Naive thymus-derived CD4-positive, alpha-beta T cell (primary cell): Measurements from ENCODE around the gene SCNN1G. TPM values are rescaled to one million over a fixed set of nuclear protein-coding genes. Genes with fewer than 3 reads are reported as not detected.

Experiments
- ATAC-seq: fragments of 150-1000 bp; cut with Tn5 transposase; 2 replicates; pipeline ENCODE4 v1.10.0; 2021; ENCODE audit warnings: mild to moderate bottlenecking, moderate library complexity
- CTCF ChIA-PET: fragments of 350-600 bp; sonication (Branson Sonifier 250); formaldehyde crosslinking; loops from one replicate; lab custom pipeline; 2021; ENCODE audit warnings: antibody characterized with exemption; lab: Charles Lee
- POLR2A ChIA-PET: fragments of 350-600 bp; sonication (Branson Sonifier 250); formaldehyde crosslinking; loops from one replicate; lab custom pipeline; 2021; ENCODE audit warnings: antibody characterized with exemption, inconsistent platforms; lab: Charles Lee
- DNase-seq, 9 donors: peaks; one replicate each; pipeline versions ENCODE4 v3.0.0 to v3.0.0-alpha.2; 2020 to 2022; ENCODE audit warnings: mixed read lengths in 1 of 9
- H3K27ac ChIP-seq: one replicate; pipeline ENCODE4 v1.7.0; 2013; ENCODE audit warnings: mild to moderate bottlenecking, low read depth, low read length, moderate library complexity
- H3K27me3 ChIP-seq, 2 donors: one replicate each; pipeline ENCODE4 v1.7.0; 2013; ENCODE audit warnings: low read length in 2 of 2, mild to moderate bottlenecking in 2 of 2, moderate library complexity in 2 of 2; ENCODE audit not compliant: control insufficient read depth in 2 of 2, insufficient read depth in 2 of 2
- H3K36me3 ChIP-seq, 3 experiments: 1 replicate in 2 of 3; 2 replicates in 1 of 3; pipeline ENCODE4 v1.7.0; 2013; ENCODE audit warnings: low read length in 3 of 3, mild to moderate bottlenecking in 3 of 3, moderate library complexity in 1 of 3; ENCODE audit not compliant: insufficient read depth in 3 of 3, control insufficient read depth in 2 of 3
- H3K4me1 ChIP-seq, 2 donors: one replicate each; pipeline ENCODE4 v1.7.0; 2013; ENCODE audit warnings: low read length in 2 of 2, mild to moderate bottlenecking in 2 of 2, moderate library complexity in 1 of 2; ENCODE audit not compliant: control insufficient read depth in 2 of 2, insufficient read depth in 2 of 2
- H3K4me3 ChIP-seq: 2 replicates; pipeline ENCODE4 v1.7.0; 2013; ENCODE audit warnings: mild to moderate bottlenecking, low read length
- H3K9me3 ChIP-seq, 3 experiments: 1 replicate in 2 of 3; 2 replicates in 1 of 3; pipeline ENCODE4 v1.7.0; 2013; ENCODE audit warnings: low read length in 3 of 3; ENCODE audit not compliant: control insufficient read depth in 2 of 3
- H3K27ac Mint-ChIP-seq, 9 donors: one replicate each; pipeline ENCODE4 v1.8.0; 2020 to 2022; ENCODE audit warnings: mixed read lengths in 9 of 9, mild to moderate bottlenecking in 8 of 9, moderate library complexity in 5 of 9, inconsistent platforms in 2 of 9
- H3K27me3 Mint-ChIP-seq, 5 donors: one replicate each; pipeline ENCODE4 v1.8.0; 2021 to 2022; ENCODE audit warnings: mixed read lengths in 5 of 5, mild to moderate bottlenecking in 1 of 5
- H3K36me3 Mint-ChIP-seq, 5 donors: one replicate each; pipeline ENCODE4 v1.8.0; 2020 to 2022; ENCODE audit warnings: mixed read lengths in 5 of 5, mild to moderate bottlenecking in 3 of 5, inconsistent platforms in 1 of 5
- H3K4me1 Mint-ChIP-seq, 7 donors: one replicate each; pipeline ENCODE4 v1.8.0; 2020 to 2022; ENCODE audit warnings: mixed read lengths in 7 of 7, mild to moderate bottlenecking in 3 of 7, inconsistent platforms in 1 of 7
- H3K4me3 Mint-ChIP-seq, 10 donors: one replicate each; pipeline ENCODE4 v1.8.0; 2020 to 2022; ENCODE audit warnings: mild to moderate bottlenecking in 10 of 10, mixed read lengths in 10 of 10, moderate library complexity in 6 of 10, inconsistent platforms in 2 of 10
- H3K9me3 Mint-ChIP-seq, 11 donors: one replicate each; pipeline ENCODE4 v1.8.0; 2020 to 2022; ENCODE audit warnings: mixed read lengths in 11 of 11, mild to moderate bottlenecking in 4 of 11, inconsistent platforms in 1 of 11, moderate library complexity in 1 of 11
- intact Hi-C, 2 donors: fragments of 100-400 bp; cut with micrococcal nuclease; formaldehyde crosslinking; loops; one replicate each; pipeline ENCODE4 v1.15.1; 2023
- polyA plus RNA-seq, 2 donors: library from polyadenylated mRNA; unstranded; fragments of 300-500 nt; fragmentation: Illumina TruSeq; gene quantifications; one replicate each; pipeline ENCODE4 v1.2.3, GENCODE V29; 2021
- total RNA-seq, 6 experiments: library from RNA in 5 of 6; stranded (reverse) in 5 of 6; gene quantifications; 1 replicate in 5 of 6; 2 replicates in 1 of 6; pipeline ENCODE4 v1.2.3 and lab custom pipeline; 2021 to 2026

Gene SCNN1G
- total and polyA plus RNA-seq, 7 experiments from 2014 or later = not detected

GRCh38 chr16:23229714-23230113 is 47.2 kb downstream of the SCNN1G start:
- ATAC-seq (no peak), DNase-seq (no peak)
- CTCF ChIA-PET = no interaction called here

GRCh38 chr16:23232806-23233205 is 50.3 kb downstream of the SCNN1G start:
- Histone ChIP-seq H3K27me3 (no peaks in the 10 kb centered on the region), H3K9me3 (no peaks in the 10 kb centered on the region), H3K4me1 (no peaks in the 10 kb centered on the region), H3K36me3 (no peaks in the 10 kb centered on the region), H3K27ac (no peak overlapping the region), H3K4me3 (no peak overlapping the region)
- CTCF ChIA-PET = no interaction called here
- ATAC-seq (no peak), DNase-seq (no peak)
- intact Hi-C loops = no loop called here
- no peaks in the 10 kb centered on the region for H3K4me1 Mint-ChIP-seq
- H3K36me3 Mint-ChIP-seq = peaks cover 0 to 3% (median 0%) of the 10 kb centered on the region in 5 donors
- H3K9me3 Mint-ChIP-seq = peaks cover 0 to 4% (median 0%) of the 10 kb centered on the region in 11 donors
- POLR2A ChIA-PET = no interaction called here
- H3K4me3 Mint-ChIP-seq = no peak overlapping the region
- no peak overlapping the region for H3K27ac Mint-ChIP-seq
- peaks cover 4 to 37% (median 19%) of the 10 kb centered on the region in 5 donors for H3K27me3 Mint-ChIP-seq

More at GRCh38 chr16:23229714-23230113, 47.2 kb downstream of the SCNN1G start:
- intact Hi-C loops = no loop called here
- POLR2A ChIA-PET = no interaction called here
- Mint-ChIP-seq H3K36me3 (no peaks in the 10 kb centered on the region), H3K9me3 (peaks cover 0 to 7% (median 0%) of the 10 kb centered on the region in 11 donors), H3K4me1 (no peaks in the 10 kb centered on the region), H3K4me3 (no peak overlapping the region), H3K27me3 (peaks cover 2 to 28% (median 20%) of the 10 kb centered on the region in 5 donors), H3K27ac (no peak overlapping the region)
- H3K27ac ChIP-seq = no peak overlapping the region
- H3K36me3 ChIP-seq = no peaks in the 10 kb centered on the region
- H3K4me3 ChIP-seq = no peak overlapping the region
- H3K9me3 ChIP-seq = no peaks in the 10 kb centered on the region
- no peaks in the 10 kb centered on the region for H3K27me3 ChIP-seq
- H3K4me1 ChIP-seq = no peaks in the 10 kb centered on the region

GRCh38 chr16:23235176-23235575 is 52.6 kb downstream of the SCNN1G start:
- no peaks in the 10 kb centered on the region for H3K4me1 Mint-ChIP-seq
- Histone ChIP-seq H3K9me3 (no peaks in the 10 kb centered on the region), H3K4me3 (no peak overlapping the region), H3K36me3 (no peaks in the 10 kb centered on the region), H3K4me1 (no peaks in the 10 kb centered on the region), H3K27me3 (no peaks in the 10 kb centered on the region), H3K27ac (no peak overlapping the region)
- no peak overlapping the region for H3K27ac Mint-ChIP-seq
- DNase-seq = no peak
- intact Hi-C loops = no loop called here
- ChIA-PET POLR2A (no interaction called here), CTCF (no interaction called here)
- H3K9me3 Mint-ChIP-seq = peaks cover 0 to 2% (median 0%) of the 10 kb centered on the region in 11 donors
- peaks cover 4 to 40% (median 21%) of the 10 kb centered on the region in 5 donors for H3K27me3 Mint-ChIP-seq
- no peak for ATAC-seq
- H3K36me3 Mint-ChIP-seq = peaks cover 0 to 3% (median 0%) of the 10 kb centered on the region in 5 donors
- H3K4me3 Mint-ChIP-seq = no peak overlapping the region

- CTCF ChIA-PET = no interaction called here
Measured at GRCh38 chr16:23236983-23237382, 54.4 kb downstream of the SCNN1G start.

GRCh38 chr16:23240994-23241393 is 58.4 kb downstream of the SCNN1G start:
- H3K27ac Mint-ChIP-seq = no peak overlapping the region
- DNase-seq = no peak
- no peaks in the 10 kb centered on the region for H3K4me1 Mint-ChIP-seq
- H3K9me3 Mint-ChIP-seq = peaks cover 0 to 13% (median 4%) of the 10 kb centered on the region in 11 donors
- POLR2A ChIA-PET = no interaction called here
- Histone ChIP-seq H3K9me3 (peaks cover 0 to 7% (median 0%) of the 10 kb centered on the region in 3 experiments), H3K27me3 (no peaks in the 10 kb centered on the region), H3K4me1 (no peaks in the 10 kb centered on the region), H3K4me3 (no peak overlapping the region), H3K27ac (no peak overlapping the region), H3K36me3 (no peaks in the 10 kb centered on the region)
- CTCF ChIA-PET = no interaction called here
- no peak for ATAC-seq
- intact Hi-C loops = no loop called here
- H3K4me3 Mint-ChIP-seq = no peak overlapping the region
- H3K36me3 Mint-ChIP-seq = peaks cover 0 to 3% (median 0%) of the 10 kb centered on the region in 5 donors
- peaks cover 8 to 27% (median 8%) of the 10 kb centered on the region in 5 donors for H3K27me3 Mint-ChIP-seq

More at GRCh38 chr16:23236983-23237382, 54.4 kb downstream of the SCNN1G start:
- Histone ChIP-seq H3K27ac (no peak overlapping the region), H3K4me3 (no peak overlapping the region), H3K4me1 (no peaks in the 10 kb centered on the region), H3K36me3 (no peaks in the 10 kb centered on the region), H3K27me3 (no peaks in the 10 kb centered on the region), H3K9me3 (no peaks in the 10 kb centered on the region)
- DNase-seq (no peak), ATAC-seq (no peak)
- Mint-ChIP-seq H3K9me3 (peaks cover 0 to 2% (median 0%) of the 10 kb centered on the region in 11 donors), H3K36me3 (peaks cover 0 to 3% (median 0%) of the 10 kb centered on the region in 5 donors), H3K4me3 (no peak overlapping the region), H3K27ac (no peak overlapping the region), H3K4me1 (no peaks in the 10 kb centered on the region), H3K27me3 (peaks cover 8 to 35% (median 21%) of the 10 kb centered on the region in 5 donors)
- POLR2A ChIA-PET = no interaction called here
- intact Hi-C loops = no loop called here

- ATAC-seq = no peak
- H3K9me3 ChIP-seq = peaks cover 0 to 7% (median 0%) of the 10 kb centered on the region in 3 experiments
- Mint-ChIP-seq H3K4me1 (no peaks in the 10 kb centered on the region), H3K4me3 (no peak overlapping the region), H3K36me3 (no peaks in the 10 kb centered on the region), H3K27me3 (peaks cover 0 to 18% (median 6%) of the 10 kb centered on the region in 5 donors), H3K9me3 (peaks cover 0 to 20% (median 4%) of the 10 kb centered on the region in 11 donors), H3K27ac (no peak overlapping the region)
- no peak overlapping the region for H3K4me3 ChIP-seq
- ChIA-PET POLR2A (no interaction called here), CTCF (no interaction called here)
- H3K4me1 ChIP-seq = no peaks in the 10 kb centered on the region
- no peaks in the 10 kb centered on the region for H3K36me3 ChIP-seq
- intact Hi-C loops = no loop called here
- no peak overlapping the region for H3K27ac ChIP-seq
- no peaks in the 10 kb centered on the region for H3K27me3 ChIP-seq
- DNase-seq = no peak
Measured at GRCh38 chr16:23244122-23244521, 61.6 kb downstream of the SCNN1G start.

- no peak overlapping the region for H3K27ac ChIP-seq
- peaks cover 0 to 19% (median 6%) of the 10 kb centered on the region in 5 donors for H3K27me3 Mint-ChIP-seq
- H3K36me3 ChIP-seq = no peaks in the 10 kb centered on the region
- H3K4me1 ChIP-seq = no peaks in the 10 kb centered on the region
- H3K27ac Mint-ChIP-seq = no peak overlapping the region
- no peaks in the 10 kb centered on the region for H3K4me1 Mint-ChIP-seq
- no peak overlapping the region for H3K4me3 Mint-ChIP-seq
- POLR2A ChIA-PET = no interaction called here
- no peaks in the 10 kb centered on the region for H3K36me3 Mint-ChIP-seq
- ATAC-seq = no peak
- no peak overlapping the region for H3K4me3 ChIP-seq
- no peak for DNase-seq
- peaks cover 0 to 12% (median 0%) of the 10 kb centered on the region in 3 experiments for H3K9me3 ChIP-seq
- intact Hi-C loops = no loop called here
- H3K27me3 ChIP-seq = no peaks in the 10 kb centered on the region
- CTCF ChIA-PET = no interaction called here
- H3K9me3 Mint-ChIP-seq = peaks cover 0 to 25% (median 9%) of the 10 kb centered on the region in 11 donors
Measured at GRCh38 chr16:23245268-23245667, 62.7 kb downstream of the SCNN1G start.
